ENCODE measurements around the gene CBX6.
"Not testable (repeated sequence)": the region's sequence is repeated elsewhere in the genome, so short reads cannot be mapped to it uniquely, and the experiment has no call there.

The CBX6 gene

DNA sequence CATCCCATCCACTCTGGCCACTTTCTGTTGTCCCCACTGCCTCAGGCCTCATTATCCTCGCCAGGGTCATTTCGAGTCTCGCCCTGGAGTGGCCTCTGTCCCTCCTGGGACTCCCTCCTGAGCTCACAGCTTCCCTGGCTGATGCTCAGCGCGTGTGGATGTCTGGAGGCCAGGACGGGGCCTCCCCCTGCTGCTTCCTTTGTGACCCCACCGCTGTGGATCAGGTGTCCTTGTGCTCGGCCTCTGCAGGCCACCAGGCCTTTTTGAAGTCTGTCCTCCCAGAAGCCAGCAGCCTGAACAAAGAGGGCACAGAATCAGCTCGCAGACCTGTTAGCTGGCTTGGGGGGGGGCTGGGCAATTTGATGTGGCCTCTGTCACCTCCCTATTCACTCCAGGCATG is 13.5 kb downstream of the CBX6 start:
- H2AFZ ChIP-seq (ENCODE audit: low read depth, low read length) = no peak overlapping the region
- H3K9ac ChIP-seq (ENCODE audit: low read depth, low read length) = no peak overlapping the region
- no peaks in the 10 kb centered on the region for H3K4me1 ChIP-seq (ENCODE audit: insufficient read depth, low read length)
- no peaks in the 10 kb centered on the region for H3K9me3 ChIP-seq (ENCODE audit: insufficient read depth, low read length, severe bottlenecking)
- TF ChIP-seq, protein P1, sequence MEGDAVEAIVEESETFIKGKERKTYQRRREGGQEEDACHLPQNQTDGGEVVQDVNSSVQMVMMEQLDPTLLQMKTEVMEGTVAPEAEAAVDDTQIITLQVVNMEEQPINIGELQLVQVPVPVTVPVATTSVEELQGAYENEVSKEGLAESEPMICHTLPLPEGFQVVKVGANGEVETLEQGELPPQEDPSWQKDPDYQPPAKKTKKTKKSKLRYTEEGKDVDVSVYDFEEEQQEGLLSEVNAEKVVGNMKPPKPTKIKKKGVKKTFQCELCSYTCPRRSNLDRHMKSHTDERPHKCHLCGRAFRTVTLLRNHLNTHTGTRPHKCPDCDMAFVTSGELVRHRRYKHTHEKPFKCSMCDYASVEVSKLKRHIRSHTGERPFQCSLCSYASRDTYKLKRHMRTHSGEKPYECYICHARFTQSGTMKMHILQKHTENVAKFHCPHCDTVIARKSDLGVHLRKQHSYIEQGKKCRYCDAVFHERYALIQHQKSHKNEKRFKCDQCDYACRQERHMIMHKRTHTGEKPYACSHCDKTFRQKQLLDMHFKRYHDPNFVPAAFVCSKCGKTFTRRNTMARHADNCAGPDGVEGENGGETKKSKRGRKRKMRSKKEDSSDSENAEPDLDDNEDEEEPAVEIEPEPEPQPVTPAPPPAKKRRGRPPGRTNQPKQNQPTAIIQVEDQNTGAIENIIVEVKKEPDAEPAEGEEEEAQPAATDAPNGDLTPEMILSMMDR (IDR thresholded peaks at IDR 0.05; ENCODE audit: borderline replicate concordance, extremely low read depth, low read length, poor library complexity, severe bottlenecking) = no peak
- no peak for TF ChIP-seq EZH2 (IDR thresholded peaks at IDR 0.05; ENCODE audit: borderline replicate concordance, low read depth, low read length, severe bottlenecking)
- no peak overlapping the region for H3K4me3 ChIP-seq (ENCODE audit: low read depth in 1 of 2, low read length in 2 of 2)
- H3K27me3 ChIP-seq (ENCODE audit: insufficient read depth, low read length, poor library complexity) = no peaks in the 10 kb centered on the region
- no peaks in the 10 kb centered on the region for H3K36me3 ChIP-seq (ENCODE audit: insufficient read depth, low read length)
- H4K20me1 ChIP-seq (ENCODE audit: insufficient read depth, low read length) = peaks cover 36% of the 10 kb centered on the region
- ATAC-seq (ENCODE audit: insufficient read depth, low read depth) (no peak), DNase-seq (no peak)
- no peak overlapping the region for H3K4me2 ChIP-seq (ENCODE audit: insufficient read depth, low read length)
- no peak overlapping the region for H3K27ac ChIP-seq (ENCODE audit: low read length)
- H3K79me2 ChIP-seq (ENCODE audit: insufficient read depth, low read length) = no peaks in the 10 kb centered on the region

DNA sequence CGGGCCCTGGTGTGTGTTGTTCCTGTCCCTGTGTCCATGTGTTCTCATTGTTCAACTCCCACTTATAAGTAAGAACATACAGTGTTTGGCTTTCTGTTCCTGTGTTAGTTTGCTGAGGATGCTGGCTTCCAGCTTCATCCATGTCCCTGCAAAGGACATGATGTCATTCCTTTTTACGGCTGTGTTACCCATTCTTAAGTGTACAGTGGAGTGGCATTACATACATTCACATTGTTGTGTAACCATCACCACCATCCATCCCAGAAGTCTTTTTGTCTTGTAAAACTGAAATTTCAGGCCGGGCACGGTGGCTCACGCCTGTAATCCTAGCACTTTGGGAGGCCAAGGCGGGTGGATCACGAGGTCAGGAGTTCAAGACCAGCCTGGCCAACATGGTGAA is 17.5 kb downstream of the CBX6 start:
- not testable (repeated sequence) for H3K79me2 ChIP-seq (ENCODE audit: insufficient read depth, low read length); H3K9ac ChIP-seq (ENCODE audit: low read depth, low read length); H3K4me3 ChIP-seq (ENCODE audit: low read depth in 1 of 2, low read length in 2 of 2); H3K27ac ChIP-seq (ENCODE audit: low read length); H3K4me1 ChIP-seq (ENCODE audit: insufficient read depth, low read length); H3K9me3 ChIP-seq (ENCODE audit: insufficient read depth, low read length, severe bottlenecking); H4K20me1 ChIP-seq (ENCODE audit: insufficient read depth, low read length); DNase-seq; H3K4me2 ChIP-seq (ENCODE audit: insufficient read depth, low read length); H3K27me3 ChIP-seq (ENCODE audit: insufficient read depth, low read length, poor library complexity); ATAC-seq (ENCODE audit: insufficient read depth, low read depth); H3K36me3 ChIP-seq (ENCODE audit: insufficient read depth, low read length); H2AFZ ChIP-seq (ENCODE audit: low read depth, low read length)

DNA sequence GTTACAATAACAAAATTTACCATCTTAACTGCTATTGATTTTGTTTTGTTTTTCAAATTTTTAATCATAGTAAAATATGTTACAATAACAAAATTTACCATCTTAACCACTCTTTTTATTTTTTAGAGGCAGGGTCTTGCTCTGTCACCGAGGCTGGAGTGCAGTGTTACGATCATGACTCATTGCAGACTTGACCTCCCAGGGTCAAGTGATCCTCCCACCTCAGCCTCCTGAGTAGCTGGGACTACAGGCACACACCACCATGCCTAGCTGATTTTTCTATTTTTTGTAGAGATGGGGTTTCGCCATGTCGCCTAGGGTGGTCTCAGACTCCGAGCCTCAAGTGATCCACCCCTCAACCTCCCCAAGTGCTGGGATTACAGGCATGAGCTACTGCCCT is 18.1 kb downstream of the CBX6 start:
- not testable (repeated sequence) for ATAC-seq (ENCODE audit: insufficient read depth, low read depth); H3K27ac ChIP-seq (ENCODE audit: low read length); DNase-seq; H3K4me1 ChIP-seq (ENCODE audit: insufficient read depth, low read length); H3K4me2 ChIP-seq (ENCODE audit: insufficient read depth, low read length); H3K4me3 ChIP-seq (ENCODE audit: low read depth in 1 of 2, low read length in 2 of 2); H3K9me3 ChIP-seq (ENCODE audit: insufficient read depth, low read length, severe bottlenecking); H4K20me1 ChIP-seq (ENCODE audit: insufficient read depth, low read length); H3K79me2 ChIP-seq (ENCODE audit: insufficient read depth, low read length); H2AFZ ChIP-seq (ENCODE audit: low read depth, low read length); H3K36me3 ChIP-seq (ENCODE audit: insufficient read depth, low read length); H3K9ac ChIP-seq (ENCODE audit: low read depth, low read length)
- H3K27me3 ChIP-seq (ENCODE audit: insufficient read depth, low read length, poor library complexity) = peaks cover 10% of the 10 kb centered on the region

DNA sequence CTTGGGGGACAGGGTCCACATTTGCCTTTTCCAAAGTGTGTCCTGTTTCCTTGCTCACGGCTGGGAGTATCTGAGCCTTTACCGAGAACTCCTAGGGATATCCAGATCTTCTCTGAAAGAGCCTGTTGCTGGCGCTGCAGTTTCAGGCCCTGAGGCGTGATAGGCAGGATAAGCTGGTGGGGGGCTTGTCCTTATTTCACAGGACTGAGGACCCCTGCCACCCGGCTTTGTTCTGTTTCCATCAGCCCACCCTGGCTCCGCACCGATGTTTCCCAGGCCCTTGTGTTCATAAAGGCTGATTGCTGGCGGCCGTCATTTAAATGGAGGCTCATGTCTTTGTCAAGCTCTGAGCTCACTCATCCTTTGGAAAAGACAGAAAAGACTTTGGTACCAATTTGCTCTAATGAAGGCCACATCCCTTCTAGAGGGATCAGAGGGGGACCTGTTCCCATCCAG is 18.8 kb downstream of the CBX6 start:
- Histone ChIP-seq H3K27me3 (ENCODE audit: insufficient read depth, low read length, poor library complexity) (peaks cover 13% of the 10 kb centered on the region), H3K4me2 (ENCODE audit: insufficient read depth, low read length) (no peak overlapping the region), H3K27ac (ENCODE audit: low read length) (no peak overlapping the region), H3K4me3 (ENCODE audit: low read depth in 1 of 2, low read length in 2 of 2) (no peak overlapping the region), H3K9me3 (ENCODE audit: insufficient read depth, low read length, severe bottlenecking) (no peaks in the 10 kb centered on the region), H3K4me1 (ENCODE audit: insufficient read depth, low read length) (no peaks in the 10 kb centered on the region), H3K9ac (ENCODE audit: low read depth, low read length) (no peak overlapping the region), H3K79me2 (ENCODE audit: insufficient read depth, low read length) (no peaks in the 10 kb centered on the region), H4K20me1 (ENCODE audit: insufficient read depth, low read length) (peaks cover 12% of the 10 kb centered on the region; the same call in 1 of the 2 replicates), H3K36me3 (ENCODE audit: insufficient read depth, low read length) (no peaks in the 10 kb centered on the region), H2AFZ (ENCODE audit: low read depth, low read length) (no peak overlapping the region)
- ATAC-seq (ENCODE audit: insufficient read depth, low read depth) (no peak), DNase-seq (no peak)
- TF ChIP-seq, protein P1 (IDR thresholded peaks at IDR 0.05; ENCODE audit: borderline replicate concordance, extremely low read depth, low read length, poor library complexity, severe bottlenecking) = no peak
- no peak for TF ChIP-seq EZH2 (IDR thresholded peaks at IDR 0.05; ENCODE audit: borderline replicate concordance, low read depth, low read length, severe bottlenecking)
